BE2C (cell line): Measurements from ENCODE around the gene POLR1E.

Source experiments
- DNase-seq: peaks from one replicate; pipeline ENCODE4 v3.0.0-alpha.2; 2020
- H3K27me3 ChIP-seq: fragments of 250-450 bp; sonication (Bioruptor Pico); 2 replicates; pipeline ENCODE4 v1.5.1; 2020; ENCODE audit warnings: mild to moderate bottlenecking
- H3K36me3 ChIP-seq: fragments of 250-450 bp; sonication (Bioruptor Pico); 2 replicates; pipeline ENCODE4 v1.5.1; 2020; ENCODE audit warnings: mild to moderate bottlenecking
- H3K4me1 ChIP-seq: fragments of 250-450 bp; sonication (Bioruptor Pico); 2 replicates; pipeline ENCODE4 v1.5.1; 2020
- H3K4me3 ChIP-seq: 2 replicates; pipeline ENCODE4 v1.5.1; 2011; ENCODE audit warnings: low read depth, low read length
- H3K9me3 ChIP-seq: fragments of 250-450 bp; sonication (Bioruptor Pico); 2 replicates; pipeline ENCODE4 v1.5.1; 2020
- CTCF ChIP-seq: IDR thresholded peaks from 2 replicates; pipeline ENCODE4 v1.5.1; 2012; ENCODE audit warnings: mild to moderate bottlenecking, low read depth, low read length

Gene POLR1E

GRCh38 chr9:37497320-37497719 lies 11.6 kb downstream of the POLR1E start:
- H3K36me3 ChIP-seq: peaks cover 83% of the 10 kb centered on the region
- no peaks in the 10 kb centered on the region for H3K27me3 ChIP-seq
- no peaks in the 10 kb centered on the region for H3K4me1 ChIP-seq
- no peaks in the 10 kb centered on the region for H3K9me3 ChIP-seq
- DNase-seq: no peak
- no peak overlapping the region for H3K4me3 ChIP-seq
- no peak for TF ChIP-seq CTCF

GRCh38 chr9:37498457-37498856 lies 12.7 kb downstream of the POLR1E start:
- Histone ChIP-seq H3K36me3 (peaks cover 84% of the 10 kb centered on the region), H3K4me3 (no peak overlapping the region), H3K4me1 (no peaks in the 10 kb centered on the region), H3K9me3 (no peaks in the 10 kb centered on the region), H3K27me3 (no peaks in the 10 kb centered on the region)
- TF ChIP-seq CTCF: no peak
- no peak for DNase-seq

GRCh38 chr9:37499297-37499696 lies 13.5 kb downstream of the POLR1E start:
- Histone ChIP-seq H3K4me3 (no peak overlapping the region), H3K27me3 (no peaks in the 10 kb centered on the region), H3K4me1 (no peaks in the 10 kb centered on the region), H3K9me3 (no peaks in the 10 kb centered on the region), H3K36me3 (peaks cover 80% of the 10 kb centered on the region)
- no peak for DNase-seq
- TF ChIP-seq CTCF: no peak

GRCh38 chr9:37501957-37502596 lies 16.3 kb downstream of the POLR1E start:
- Histone ChIP-seq H3K27me3 (no peaks in the 10 kb centered on the region), H3K4me3 (no peak overlapping the region), H3K4me1 (no peaks in the 10 kb centered on the region), H3K9me3 (no peaks in the 10 kb centered on the region), H3K36me3 (peaks cover 76% of the 10 kb centered on the region)
- no peak for DNase-seq
- no peak for TF ChIP-seq CTCF

GRCh38 chr9:37503736-37504135 lies 18.0 kb downstream of the POLR1E start:
- no peaks in the 10 kb centered on the region for H3K9me3 ChIP-seq
- H3K4me3 ChIP-seq: no peak overlapping the region
- no peak for TF ChIP-seq CTCF
- H3K27me3 ChIP-seq: no peaks in the 10 kb centered on the region
- H3K4me1 ChIP-seq: no peaks in the 10 kb centered on the region
- H3K36me3 ChIP-seq: peaks cover 80% of the 10 kb centered on the region
- DNase-seq: no peak

GRCh38 chr9:37504605-37505004 lies 18.9 kb downstream of the POLR1E start:
- Histone ChIP-seq H3K27me3 (no peaks in the 10 kb centered on the region), H3K4me3 (no peak overlapping the region), H3K9me3 (no peaks in the 10 kb centered on the region), H3K4me1 (no peaks in the 10 kb centered on the region), H3K36me3 (peaks cover 81% of the 10 kb centered on the region)
- DNase-seq: no peak
- no peak for TF ChIP-seq CTCF
